ENCODE data around the gene MANSC4.

- TF ChIP-seq CTCF (IDR thresholded peaks at IDR 0.05) (no peak), POLR2AphosphoS5 (IDR thresholded peaks at IDR 0.05; ENCODE audit: low read depth, low read length) (no peak), SIN3A (IDR thresholded peaks at IDR 0.05; ENCODE audit: borderline replicate concordance, insufficient read depth, low read depth, low read length) (no peak), TCF7L2 (IDR thresholded peaks at IDR 0.05; ENCODE audit: low read depth, low read length) (no peak), REST (IDR thresholded peaks at IDR 0.05; ENCODE audit: insufficient read depth in 1 of 2, low read depth in 2 of 2, low read length in 1 of 2) (no peak)
Measured at GRCh38 chr12:27802936-27803335, 22.9 kb upstream of the MANSC4 start.
